Kidney capillary endothelial cell (primary cell): Measurements from ENCODE around the gene TES.

Experiments used
- DNase-seq: peaks from one replicate; pipeline ENCODE4 v3.0.0-alpha.2; 2018; ENCODE audit warnings: low spot score

The TES gene

GRCh38 chr7:116246357-116246756, 36.0 kb downstream of the TES start:
- DNase-seq, result no peak

GRCh38 chr7:116249969-116250553, 39.7 kb downstream of the TES start:
- DNase-seq, result peak; percentile 43

- no peak for DNase-seq
These were observed 41.3 kb downstream of the TES start for GRCh38 chr7:116251675-116252074.

- DNase-seq, result no peak
These were observed 41.9 kb downstream of the TES start for GRCh38 chr7:116252249-116252648.

- DNase-seq, result no peak
These were observed 46.8 kb downstream of the TES start for GRCh38 chr7:116257156-116257555.

GRCh38 chr7:116258734-116259133, 48.4 kb downstream of the TES start:
- peak; percentile 74 for DNase-seq

GRCh38 chr7:116259156-116259870, 49.0 kb downstream of the TES start:
- no peak for DNase-seq

GRCh38 chr7:116259871-116260440, 49.6 kb downstream of the TES start:
- peak; percentile 40 for DNase-seq

GRCh38 chr7:116261904-116262303, 51.6 kb downstream of the TES start:
- no peak for DNase-seq

- DNase-seq, result no peak
These were observed 55.5 kb downstream of the TES start for GRCh38 chr7:116265881-116266280.

- no peak for DNase-seq
These were observed 59.1 kb downstream of the TES start for GRCh38 chr7:116269466-116269865.

- DNase-seq, result no peak
These were observed 61.0 kb downstream of the TES start for GRCh38 chr7:116271161-116271913.

GRCh38 chr7:116271963-116272886, 61.9 kb downstream of the TES start:
- peak; percentile 93 for DNase-seq

GRCh38 chr7:116273283-116273917, 63.1 kb downstream of the TES start:
- DNase-seq, result no peak

GRCh38 chr7:116273918-116274301, 63.6 kb downstream of the TES start:
- no peak for DNase-seq

GRCh38 chr7:116277070-116277469, 66.7 kb downstream of the TES start:
- DNase-seq, result no peak

- peak; percentile 0 for DNase-seq
These were observed 68.9 kb downstream of the TES start for GRCh38 chr7:116279217-116279616.

- DNase-seq, result peak; percentile 79
These were observed 70.5 kb downstream of the TES start for GRCh38 chr7:116280803-116281202.

GRCh38 chr7:116283595-116284204, 73.4 kb downstream of the TES start:
- DNase-seq, result no peak

GRCh38 chr7:116284390-116284789, 74.1 kb downstream of the TES start:
- no peak for DNase-seq

GRCh38 chr7:116285252-116285651, 74.9 kb downstream of the TES start:
- DNase-seq, result no peak
